Activated CD8-positive, alpha-beta T cell treated with anti-CD3 and anti-CD28 coated beads for 36 hours (primary cell): Measurements from ENCODE around the gene COL6A5. TPM values are rescaled to one million over a fixed set of nuclear protein-coding genes. Genes with fewer than 3 reads are reported as not detected.
"Not testable (repeated sequence)": the region's sequence is repeated elsewhere in the genome, so short reads cannot be mapped to it uniquely, and the experiment has no call there.

Experiments used
- ATAC-seq: fragments of 200-7000 bp; cut with Tn5 transposase; one replicate; pipeline ENCODE4 v1.10.0; 2021; ENCODE audit warnings: mild to moderate bottlenecking, moderate library complexity
- CTCF ChIA-PET: fragments of 350-600 bp; sonication (Branson Sonifier 250); formaldehyde crosslinking; loops from one replicate; lab custom pipeline; 2021; ENCODE audit warnings: antibody characterized with exemption; lab: Charles Lee
- POLR2A ChIA-PET: fragments of 350-600 bp; sonication (Branson Sonifier 250); formaldehyde crosslinking; loops from one replicate; lab custom pipeline; 2021; ENCODE audit warnings: antibody characterized with exemption; lab: Charles Lee
- DNase-seq: peaks from one replicate; pipeline ENCODE4 v3.0.0-alpha.2; 2020
- H3K27ac Mint-ChIP-seq: one replicate; pipeline ENCODE4 v1.8.0; 2021; ENCODE audit warnings: mild to moderate bottlenecking, mixed read lengths
- H3K27me3 Mint-ChIP-seq: one replicate; pipeline ENCODE4 v1.8.0; 2021; ENCODE audit warnings: mixed read lengths
- H3K36me3 Mint-ChIP-seq: one replicate; pipeline ENCODE4 v1.8.0; 2021; ENCODE audit warnings: low read depth, mixed read lengths
- H3K4me1 Mint-ChIP-seq: one replicate; pipeline ENCODE4 v1.8.0; 2021; ENCODE audit warnings: low read depth, mixed read lengths
- H3K4me3 Mint-ChIP-seq: one replicate; pipeline ENCODE4 v1.8.0; 2021; ENCODE audit warnings: mild to moderate bottlenecking, moderate library complexity, mixed read lengths
- H3K9me3 Mint-ChIP-seq: one replicate; pipeline ENCODE4 v1.8.0; 2021; ENCODE audit warnings: mixed read lengths
- CTCF ChIP-seq: fragments of 200-600 bp; IDR thresholded peaks from one replicate; pipeline ENCODE4 v1.8.0; 2022; ENCODE audit warnings: antibody characterized with exemption, mild to moderate bottlenecking
- intact Hi-C: fragments of 100-400 bp; cut with micrococcal nuclease; formaldehyde crosslinking; loops from one replicate; pipeline ENCODE4 v1.10.0; 2022
- total RNA-seq, 2 experiments: library from RNA; stranded (reverse); gene quantifications; one replicate each; pipeline ENCODE4 v1.2.3, GENCODE V29; 2021

COL6A5 gene
- total RNA-seq, 2 experiments from 2014 or later, result not detected

GRCh38 chr3:130393594-130393993, 48.1 kb downstream of the COL6A5 start:
- Mint-ChIP-seq H3K9me3 (no peaks in the 10 kb centered on the region), H3K27me3 (peaks cover 2% of the 10 kb centered on the region), H3K36me3 (no peaks in the 10 kb centered on the region), H3K4me1 (no peaks in the 10 kb centered on the region), H3K27ac (no peak overlapping the region), H3K4me3 (no peak overlapping the region)
- ChIA-PET POLR2A (no interaction called here), CTCF (no interaction called here)
- DNase-seq (no peak), ATAC-seq (no peak)
- no peak for TF ChIP-seq CTCF
- intact Hi-C loops, result no loop called here

GRCh38 chr3:130395331-130395730, 49.9 kb downstream of the COL6A5 start:
- ATAC-seq, result no peak
- no peak overlapping the region for H3K27ac Mint-ChIP-seq

GRCh38 chr3:130395916-130396315, 50.4 kb downstream of the COL6A5 start:
- ChIA-PET POLR2A (no interaction called here), CTCF (no interaction called here)
- ATAC-seq, result no peak
- Mint-ChIP-seq H3K36me3 (no peaks in the 10 kb centered on the region), H3K4me3 (no peak overlapping the region), H3K27me3 (peaks cover 5% of the 10 kb centered on the region), H3K27ac (no peak overlapping the region), H3K4me1 (no peaks in the 10 kb centered on the region), H3K9me3 (no peaks in the 10 kb centered on the region)
- no peak for DNase-seq
- TF ChIP-seq CTCF, result no peak
- intact Hi-C loops, result no loop called here

More at GRCh38 chr3:130395331-130395730, 49.9 kb downstream of the COL6A5 start:
- Mint-ChIP-seq H3K9me3 (no peaks in the 10 kb centered on the region), H3K4me3 (no peak overlapping the region), H3K36me3 (no peaks in the 10 kb centered on the region), H3K4me1 (no peaks in the 10 kb centered on the region), H3K27me3 (peaks cover 4% of the 10 kb centered on the region)
- DNase-seq, result no peak
- intact Hi-C loops, result no loop called here
- POLR2A ChIA-PET, result no interaction called here
- no peak for TF ChIP-seq CTCF
- CTCF ChIA-PET, result no interaction called here

- no peaks in the 10 kb centered on the region for H3K4me1 Mint-ChIP-seq
- POLR2A ChIA-PET, result no interaction called here
Observed at GRCh38 chr3:130404401-130404800, 58.9 kb downstream of the COL6A5 start.

GRCh38 chr3:130405956-130406355, 60.5 kb downstream of the COL6A5 start:
- intact Hi-C loops, result no loop called here
- no peak for TF ChIP-seq CTCF

More at GRCh38 chr3:130404401-130404800, 58.9 kb downstream of the COL6A5 start:
- DNase-seq, result no peak
- CTCF ChIA-PET, result no interaction called here
- intact Hi-C loops, result no loop called here
- TF ChIP-seq CTCF, result no peak
- Mint-ChIP-seq H3K9me3 (peaks cover 7% of the 10 kb centered on the region), H3K36me3 (no peaks in the 10 kb centered on the region), H3K27ac (no peak overlapping the region), H3K4me3 (no peak overlapping the region), H3K27me3 (peaks cover 9% of the 10 kb centered on the region)
- ATAC-seq, result no peak

GRCh38 chr3:130408253-130408652, 62.8 kb downstream of the COL6A5 start:
- H3K36me3 Mint-ChIP-seq, H3K27me3 Mint-ChIP-seq, intact Hi-C loops, CTCF ChIA-PET, H3K4me3 Mint-ChIP-seq, POLR2A ChIA-PET, DNase-seq, H3K27ac Mint-ChIP-seq, ATAC-seq, H3K9me3 Mint-ChIP-seq, H3K4me1 Mint-ChIP-seq: not testable (repeated sequence)

More at GRCh38 chr3:130405956-130406355, 60.5 kb downstream of the COL6A5 start:
- Mint-ChIP-seq H3K4me1 (no peaks in the 10 kb centered on the region), H3K36me3 (no peaks in the 10 kb centered on the region), H3K9me3 (peaks cover 7% of the 10 kb centered on the region), H3K27ac (no peak overlapping the region), H3K4me3 (no peak overlapping the region), H3K27me3 (peaks cover 6% of the 10 kb centered on the region)
- ATAC-seq (no peak), DNase-seq (no peak)
- ChIA-PET POLR2A (no interaction called here), CTCF (no interaction called here)
